ENCODE measurements around the gene FANCD2.
A peak's percentile ranks its signal among the peaks of the same experiment; 100 is the strongest.

Gene FANCD2

DNA sequence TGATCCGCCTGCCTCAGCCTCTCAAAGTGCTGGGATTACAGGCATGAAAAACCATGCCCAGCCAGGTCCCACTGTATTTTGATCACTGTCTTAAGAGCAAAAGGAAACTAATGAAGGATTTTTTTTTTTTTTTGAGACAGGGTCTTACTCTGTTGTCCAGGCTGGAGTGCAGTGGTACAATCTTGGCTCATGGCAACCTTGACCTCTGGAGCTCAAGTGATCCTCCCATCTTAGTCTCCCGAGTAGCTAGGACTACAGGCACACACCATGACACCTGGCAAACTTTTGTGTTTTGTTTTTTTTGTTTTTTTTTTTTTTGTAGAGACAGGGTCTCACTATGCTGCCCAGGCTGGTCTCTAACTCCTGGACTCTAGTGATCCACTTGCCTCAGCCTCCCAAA, 46.0 kb upstream of the FANCD2 start:
- no peak overlapping the region for H3K4me2 ChIP-seq (ENCODE audit: insufficient read depth, low read length)
- peaks cover 13% of the 10 kb centered on the region for H3K4me1 ChIP-seq (ENCODE audit: insufficient read depth, low read length)
- no peaks in the 10 kb centered on the region for H3K9me3 ChIP-seq (ENCODE audit: insufficient read depth, low read length, severe bottlenecking)
- no peak overlapping the region for H3K27ac ChIP-seq (ENCODE audit: low read length)
- DNase-seq = no peak
- no peak overlapping the region for H2AFZ ChIP-seq (ENCODE audit: low read depth, low read length)
- H3K27me3 ChIP-seq (ENCODE audit: insufficient read depth, low read length, poor library complexity) = no peaks in the 10 kb centered on the region
- H4K20me1 ChIP-seq (ENCODE audit: insufficient read depth, low read length) = no peaks in the 10 kb centered on the region; the same call in 1 of the 2 replicates
- no peak for ATAC-seq (ENCODE audit: insufficient read depth, low read depth)
- peaks cover 43% of the 10 kb centered on the region for H3K36me3 ChIP-seq (ENCODE audit: insufficient read depth, low read length)
- no peak overlapping the region for H3K9ac ChIP-seq (ENCODE audit: low read depth, low read length)
- TF ChIP-seq EZH2 (IDR thresholded peaks at IDR 0.05; ENCODE audit: borderline replicate concordance, low read depth, low read length, severe bottlenecking) = no peak
- TF ChIP-seq, protein P1, sequence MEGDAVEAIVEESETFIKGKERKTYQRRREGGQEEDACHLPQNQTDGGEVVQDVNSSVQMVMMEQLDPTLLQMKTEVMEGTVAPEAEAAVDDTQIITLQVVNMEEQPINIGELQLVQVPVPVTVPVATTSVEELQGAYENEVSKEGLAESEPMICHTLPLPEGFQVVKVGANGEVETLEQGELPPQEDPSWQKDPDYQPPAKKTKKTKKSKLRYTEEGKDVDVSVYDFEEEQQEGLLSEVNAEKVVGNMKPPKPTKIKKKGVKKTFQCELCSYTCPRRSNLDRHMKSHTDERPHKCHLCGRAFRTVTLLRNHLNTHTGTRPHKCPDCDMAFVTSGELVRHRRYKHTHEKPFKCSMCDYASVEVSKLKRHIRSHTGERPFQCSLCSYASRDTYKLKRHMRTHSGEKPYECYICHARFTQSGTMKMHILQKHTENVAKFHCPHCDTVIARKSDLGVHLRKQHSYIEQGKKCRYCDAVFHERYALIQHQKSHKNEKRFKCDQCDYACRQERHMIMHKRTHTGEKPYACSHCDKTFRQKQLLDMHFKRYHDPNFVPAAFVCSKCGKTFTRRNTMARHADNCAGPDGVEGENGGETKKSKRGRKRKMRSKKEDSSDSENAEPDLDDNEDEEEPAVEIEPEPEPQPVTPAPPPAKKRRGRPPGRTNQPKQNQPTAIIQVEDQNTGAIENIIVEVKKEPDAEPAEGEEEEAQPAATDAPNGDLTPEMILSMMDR (IDR thresholded peaks at IDR 0.05; ENCODE audit: borderline replicate concordance, extremely low read depth, low read length, poor library complexity, severe bottlenecking) = no peak
- H3K79me2 ChIP-seq (ENCODE audit: insufficient read depth, low read length) = peaks cover 41% of the 10 kb centered on the region
- H3K4me3 ChIP-seq (ENCODE audit: low read depth in 1 of 2, low read length in 2 of 2) = no peak overlapping the region

DNA sequence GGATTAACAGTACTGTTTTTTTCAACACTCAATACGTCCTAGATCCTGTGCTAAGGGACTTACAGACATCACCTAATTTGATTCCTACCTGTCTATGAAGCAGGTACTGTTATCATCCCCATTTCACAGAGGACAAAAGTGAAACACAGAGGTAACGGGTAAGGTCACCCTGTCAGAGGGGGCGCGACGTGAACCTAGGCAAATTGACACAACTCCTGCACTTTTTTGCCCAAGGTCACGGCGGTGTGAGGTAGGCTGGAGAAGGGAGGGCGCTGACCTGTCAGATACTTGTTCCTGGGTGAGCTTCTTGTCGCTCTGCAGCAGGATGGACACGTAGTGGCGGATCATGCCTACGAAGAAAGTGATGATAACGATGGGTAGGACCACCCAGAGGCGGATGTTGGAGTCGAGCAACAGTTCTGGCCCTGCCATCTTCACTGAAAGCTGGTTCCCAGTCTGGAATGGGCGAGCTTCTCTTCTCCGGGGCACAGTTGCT, 40.0 kb upstream of the FANCD2 start:
- Histone ChIP-seq H2AFZ (ENCODE audit: low read depth, low read length) (peak overlapping the region; percentile 96), H3K79me2 (ENCODE audit: insufficient read depth, low read length) (peaks cover 77% of the 10 kb centered on the region), H3K36me3 (ENCODE audit: insufficient read depth, low read length) (peaks cover 29% of the 10 kb centered on the region), H4K20me1 (ENCODE audit: insufficient read depth, low read length) (no peaks in the 10 kb centered on the region; the same call in 1 of the 2 replicates), H3K9me3 (ENCODE audit: insufficient read depth, low read length, severe bottlenecking) (no peaks in the 10 kb centered on the region), H3K27ac (ENCODE audit: low read length) (peak overlapping the region; percentile 79), H3K4me2 (ENCODE audit: insufficient read depth, low read length) (peak overlapping the region; percentile 82), H3K4me3 (ENCODE audit: low read depth in 1 of 2, low read length in 2 of 2) (peak overlapping the region; percentile 95 to 99), H3K4me1 (ENCODE audit: insufficient read depth, low read length) (peaks cover 39% of the 10 kb centered on the region), H3K9ac (ENCODE audit: low read depth, low read length) (peak overlapping the region; percentile 86), H3K27me3 (ENCODE audit: insufficient read depth, low read length, poor library complexity) (no peaks in the 10 kb centered on the region)
- TF ChIP-seq, protein P1 (IDR thresholded peaks at IDR 0.05; ENCODE audit: borderline replicate concordance, extremely low read depth, low read length, poor library complexity, severe bottlenecking) = no peak
- TF ChIP-seq EZH2 (IDR thresholded peaks at IDR 0.05; ENCODE audit: borderline replicate concordance, low read depth, low read length, severe bottlenecking) = no peak
- DNase-seq (no peak), ATAC-seq (ENCODE audit: insufficient read depth, low read depth) (peak; percentile 69)

DNA sequence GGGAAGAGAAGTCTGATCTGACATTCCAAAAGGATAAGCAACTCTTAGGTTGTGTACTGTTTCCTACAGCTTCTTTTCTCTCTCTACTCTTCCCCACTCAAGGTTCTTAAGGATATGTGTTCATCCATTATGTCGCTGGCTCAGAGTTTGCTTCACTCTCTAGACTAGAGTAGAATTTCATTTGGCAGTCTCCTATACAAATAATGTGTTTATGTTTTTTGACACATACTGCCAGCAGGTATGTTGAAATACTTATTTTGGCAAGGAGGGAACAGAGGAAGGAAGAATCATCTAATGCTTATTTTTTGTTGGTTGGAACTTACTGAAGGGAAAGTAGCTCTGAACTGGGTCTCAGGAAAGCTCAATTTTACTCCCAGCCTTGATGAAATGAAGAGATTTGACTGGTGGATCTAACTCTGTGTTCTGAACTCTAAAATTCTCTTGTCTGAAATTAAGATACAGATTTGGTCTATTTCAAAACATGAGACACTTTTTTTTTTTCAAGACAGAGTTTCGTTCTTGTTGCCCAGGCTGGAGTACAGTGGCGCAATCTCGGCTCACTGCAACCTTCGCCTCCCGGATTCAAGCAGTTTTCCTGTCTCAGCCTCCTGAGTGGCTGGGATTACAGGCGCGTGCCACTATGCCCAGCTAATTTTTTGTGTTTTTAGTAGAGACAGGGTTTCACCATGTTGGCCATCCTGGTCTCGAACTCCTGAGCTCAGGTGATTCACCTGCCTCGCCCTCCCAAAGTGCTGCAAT, 32.0 kb upstream of the FANCD2 start:
- H3K27me3 ChIP-seq (ENCODE audit: insufficient read depth, low read length, poor library complexity) = no peaks in the 10 kb centered on the region
- no peak overlapping the region for H3K4me2 ChIP-seq (ENCODE audit: insufficient read depth, low read length)
- H3K9ac ChIP-seq (ENCODE audit: low read depth, low read length) = no peak overlapping the region
- H3K36me3 ChIP-seq (ENCODE audit: insufficient read depth, low read length) = peaks cover 56% of the 10 kb centered on the region
- no peaks in the 10 kb centered on the region for H3K4me1 ChIP-seq (ENCODE audit: insufficient read depth, low read length)
- no peaks in the 10 kb centered on the region for H3K9me3 ChIP-seq (ENCODE audit: insufficient read depth, low read length, severe bottlenecking)
- H2AFZ ChIP-seq (ENCODE audit: low read depth, low read length) = no peak overlapping the region
- no peak overlapping the region for H3K4me3 ChIP-seq (ENCODE audit: low read depth in 1 of 2, low read length in 2 of 2)
- H4K20me1 ChIP-seq (ENCODE audit: insufficient read depth, low read length) = peaks cover 10% of the 10 kb centered on the region; the same call in 1 of the 2 replicates
- TF ChIP-seq EZH2 (IDR thresholded peaks at IDR 0.05; ENCODE audit: borderline replicate concordance, low read depth, low read length, severe bottlenecking) = no peak
- TF ChIP-seq, protein P1 (IDR thresholded peaks at IDR 0.05; ENCODE audit: borderline replicate concordance, extremely low read depth, low read length, poor library complexity, severe bottlenecking) = no peak
- DNase-seq (no peak), ATAC-seq (ENCODE audit: insufficient read depth, low read depth) (no peak)
- peaks cover 84% of the 10 kb centered on the region for H3K79me2 ChIP-seq (ENCODE audit: insufficient read depth, low read length)
- no peak overlapping the region for H3K27ac ChIP-seq (ENCODE audit: low read length)

Data from DND-41 (cell line).